ENCODE data around the gene DNAJA3. TPM values are rescaled to one million over a fixed set of nuclear protein-coding genes. Genes with fewer than 3 reads are reported as not detected.
A peak's percentile ranks its signal among the peaks of the same experiment; 100 is the strongest.

The DNAJA3 gene
- total and polyA plus RNA-seq, 8 donors: 29.0 to 53.5 (median 35.6) TPM

- peaks cover 0 to 99% of the 10 kb centered on the region in 2 donors for H3K36me3 ChIP-seq
- H3K4me1 ChIP-seq: peaks cover 6 to 7% of the 10 kb centered on the region in 2 donors
- H3K4me3 ChIP-seq: no peak overlapping the region
- H3K27me3 ChIP-seq: no peaks in the 10 kb centered on the region
- intact Hi-C loops (cut with DNase I): no loop called here
- H3K27ac ChIP-seq: peak overlapping the region; percentile 4 to 41
- TF ChIP-seq, protein P1, sequence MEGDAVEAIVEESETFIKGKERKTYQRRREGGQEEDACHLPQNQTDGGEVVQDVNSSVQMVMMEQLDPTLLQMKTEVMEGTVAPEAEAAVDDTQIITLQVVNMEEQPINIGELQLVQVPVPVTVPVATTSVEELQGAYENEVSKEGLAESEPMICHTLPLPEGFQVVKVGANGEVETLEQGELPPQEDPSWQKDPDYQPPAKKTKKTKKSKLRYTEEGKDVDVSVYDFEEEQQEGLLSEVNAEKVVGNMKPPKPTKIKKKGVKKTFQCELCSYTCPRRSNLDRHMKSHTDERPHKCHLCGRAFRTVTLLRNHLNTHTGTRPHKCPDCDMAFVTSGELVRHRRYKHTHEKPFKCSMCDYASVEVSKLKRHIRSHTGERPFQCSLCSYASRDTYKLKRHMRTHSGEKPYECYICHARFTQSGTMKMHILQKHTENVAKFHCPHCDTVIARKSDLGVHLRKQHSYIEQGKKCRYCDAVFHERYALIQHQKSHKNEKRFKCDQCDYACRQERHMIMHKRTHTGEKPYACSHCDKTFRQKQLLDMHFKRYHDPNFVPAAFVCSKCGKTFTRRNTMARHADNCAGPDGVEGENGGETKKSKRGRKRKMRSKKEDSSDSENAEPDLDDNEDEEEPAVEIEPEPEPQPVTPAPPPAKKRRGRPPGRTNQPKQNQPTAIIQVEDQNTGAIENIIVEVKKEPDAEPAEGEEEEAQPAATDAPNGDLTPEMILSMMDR (IDR thresholded peaks at IDR 0.05): no peak
- no peak for DNase-seq
- H3K9me3 ChIP-seq: no peaks in the 10 kb centered on the region
- no peak for ATAC-seq
These were observed 37.2 kb upstream of the DNAJA3 start for GRCh38 chr16:4388271-4389021.

GRCh38 chr16:4389051-4389955 is 36.4 kb upstream of the DNAJA3 start:
- ATAC-seq: no peak
- H3K27ac ChIP-seq: peak overlapping the region; percentile 4 to 41

DNA sequence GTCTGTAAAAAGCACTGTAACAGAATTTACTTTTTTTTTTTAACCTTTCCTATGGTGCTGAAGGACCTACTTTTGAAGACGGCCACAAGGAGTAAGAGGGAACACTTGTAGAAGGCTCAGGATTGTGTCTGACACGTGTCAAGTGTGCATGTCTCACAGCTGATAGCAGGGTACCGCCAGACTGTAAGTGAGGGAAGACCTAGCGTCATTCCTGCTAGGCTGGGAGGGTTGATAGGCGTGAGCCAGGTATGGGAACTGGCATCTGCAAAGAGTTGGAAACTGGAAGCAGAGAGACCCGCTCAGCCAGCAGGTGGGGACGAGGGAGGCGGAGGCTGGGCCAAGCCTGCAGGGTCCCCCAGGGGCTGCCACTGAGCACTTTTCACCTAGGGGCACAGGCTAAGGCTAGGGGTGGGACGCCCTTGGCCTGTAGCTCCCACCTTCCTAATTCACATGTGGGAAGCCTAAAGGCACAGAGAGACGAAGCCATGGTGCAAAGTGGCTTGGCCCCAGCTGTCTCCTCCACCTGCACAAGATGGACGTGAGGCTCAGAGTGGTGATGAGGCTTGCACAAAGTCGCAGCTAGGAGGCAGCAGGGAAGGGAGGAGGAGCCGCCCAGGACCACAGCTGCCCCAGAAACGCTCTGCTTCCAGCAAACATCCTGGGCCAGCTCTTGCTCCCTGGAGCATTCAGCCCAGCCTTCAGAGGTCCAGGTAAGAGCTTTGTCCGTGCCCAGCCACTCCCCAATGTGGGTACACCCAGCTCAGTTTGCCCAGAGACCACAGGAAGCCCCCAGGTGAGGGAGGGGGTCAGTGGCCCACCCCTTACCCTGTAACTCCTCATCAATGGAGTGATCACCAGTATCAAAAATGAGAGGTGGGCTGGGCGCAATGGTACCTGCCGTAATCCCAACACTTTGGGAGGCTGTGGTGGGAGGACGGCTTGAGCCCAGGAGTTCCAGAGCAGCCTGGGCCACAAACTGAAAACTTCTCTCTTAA is 35.1 kb upstream of the DNAJA3 start:
- ATAC-seq: no peak
- TF ChIP-seq, protein P1 (IDR thresholded peaks at IDR 0.05): no peak
- no peak for DNase-seq
- Histone ChIP-seq H3K36me3 (peaks cover 0 to 99% of the 10 kb centered on the region in 2 donors), H3K9me3 (no peaks in the 10 kb centered on the region), H3K27me3 (no peaks in the 10 kb centered on the region), H3K4me1 (peaks cover 6 to 10% of the 10 kb centered on the region in 2 donors), H3K27ac (peak overlapping the region in 1 of 2 donors; percentile 25), H3K4me3 (no peak overlapping the region)
- intact Hi-C loops (cut with DNase I): no loop called here

More at GRCh38 chr16:4389051-4389955, 36.4 kb upstream of the DNAJA3 start:
- intact Hi-C loops (cut with DNase I): no loop called here
- TF ChIP-seq, protein P1 (IDR thresholded peaks at IDR 0.05): no peak
- Histone ChIP-seq H3K27me3 (no peaks in the 10 kb centered on the region), H3K36me3 (peaks cover 0 to 99% of the 10 kb centered on the region in 2 donors), H3K4me3 (no peak overlapping the region), H3K9me3 (no peaks in the 10 kb centered on the region), H3K4me1 (peaks cover 6 to 7% of the 10 kb centered on the region in 2 donors)
- no peak for DNase-seq

DNA sequence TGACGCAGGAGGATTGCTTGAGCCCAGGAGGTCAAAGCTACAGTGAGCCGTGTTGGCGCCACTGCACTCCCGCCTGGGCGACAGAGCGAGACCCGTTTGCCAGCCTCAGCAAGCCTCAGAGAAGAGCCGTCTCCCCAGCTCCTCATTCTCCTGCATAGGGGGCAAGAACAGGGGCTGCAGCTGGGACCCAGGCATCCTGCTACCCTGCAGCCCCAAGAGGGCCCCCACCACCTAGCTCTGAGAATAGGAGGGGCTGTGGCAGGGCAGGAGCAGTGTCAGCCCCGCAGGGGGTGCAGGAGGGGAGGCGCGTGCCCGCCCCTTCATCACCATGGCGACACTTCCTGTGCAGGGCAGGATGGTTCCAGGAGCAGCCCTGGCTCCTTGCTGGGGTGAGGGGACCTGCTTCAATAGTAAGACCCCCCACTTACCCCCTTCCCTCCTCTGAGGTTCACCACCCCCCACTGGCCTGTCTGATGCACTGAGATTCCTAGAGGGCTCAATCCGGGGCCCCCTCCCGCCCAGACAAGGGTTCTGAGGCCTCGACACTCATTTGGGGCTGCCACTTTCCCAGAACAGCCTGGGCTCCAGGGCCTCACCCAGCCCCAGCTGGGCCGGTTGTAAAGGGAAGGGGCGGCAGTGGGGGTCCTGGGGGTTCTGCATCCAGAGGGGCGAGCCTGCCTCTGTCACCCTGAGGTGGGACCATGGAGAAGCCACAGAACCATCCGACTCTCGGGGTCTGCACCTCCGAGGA is 33.9 kb upstream of the DNAJA3 start:
- DNase-seq: no peak
- ATAC-seq: no peak
- Histone ChIP-seq H3K9me3 (no peaks in the 10 kb centered on the region), H3K4me1 (peaks cover 6 to 10% of the 10 kb centered on the region in 2 donors), H3K4me3 (no peak overlapping the region), H3K36me3 (peaks cover 0 to 99% of the 10 kb centered on the region in 2 donors), H3K27me3 (no peaks in the 10 kb centered on the region), H3K27ac (no peak overlapping the region)
- TF ChIP-seq, protein P1 (IDR thresholded peaks at IDR 0.05): no peak
- intact Hi-C loops (cut with DNase I): no loop called here
